MM.1S (cell line): ENCODE data around the gene UBXN2A.

Experiments used
- CTCF ChIP-seq: fragments of 300-600 bp; sonication (generic); IDR thresholded peaks from 2 replicates; pipeline ENCODE4 v1.5.1; 2016; ENCODE audit warnings: antibody characterized with exemption, low read length, mixed read lengths
- EZH2 ChIP-seq: fragments of 300-600 bp; sonication (generic); optimal IDR thresholded peaks from 2 replicates; pipeline ENCODE3; 2017; ENCODE audit warnings: low read depth, mild to moderate bottlenecking, antibody characterized with exemption, low read length, mixed read lengths
- EZH2phosphoT487 ChIP-seq: fragments of 300-600 bp; sonication (generic); IDR thresholded peaks from 2 replicates; pipeline ENCODE4 v1.6.1; 2018; ENCODE audit warnings: antibody characterized with exemption, low read length

GRCh38 chr2:24046930-24047702 is 106.9 kb downstream of the UBXN2A start, which contains the start of gene WDCP:
- no peak for TF ChIP-seq EZH2
- TF ChIP-seq CTCF, result no peak
- no peak for TF ChIP-seq EZH2phosphoT487
